COLO668 (cell line): ENCODE results near the gene PA2G4.

Experiments used
- DNase-seq: peaks from one replicate; lab custom pipeline; 2025; ENCODE audit not compliant: unreplicated experiment; lab: John Stamatoyannopoulos, UW

Gene PA2G4

GRCh38 chr12:56124133-56124532 is 19.8 kb downstream of the PA2G4 start:
- no peak for DNase-seq

- DNase-seq: no peak
Observed at GRCh38 chr12:56126732-56127239, 22.4 kb downstream of the PA2G4 start.

DNA sequence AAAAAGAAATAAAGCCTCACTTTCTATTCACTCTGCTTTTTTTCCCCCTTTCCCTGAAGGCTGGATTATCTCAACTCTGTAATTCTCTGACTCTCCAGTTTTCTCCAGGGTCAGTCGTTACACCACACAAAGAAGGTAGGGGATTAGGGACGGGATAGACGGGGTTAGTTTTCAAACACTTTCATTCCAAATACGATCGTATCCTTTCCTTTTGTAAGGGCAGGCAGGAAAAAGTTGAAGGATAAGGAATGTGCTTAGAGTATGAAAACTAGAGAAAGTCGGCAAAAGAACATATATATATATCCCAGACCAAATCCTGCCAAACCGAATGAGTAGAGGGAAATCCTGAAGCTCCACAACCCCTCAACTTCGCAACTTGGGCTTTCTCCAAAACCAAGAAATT is 23.1 kb downstream of the PA2G4 start:
- DNase-seq: no peak

GRCh38 chr12:56127888-56128669 is 23.7 kb downstream of the PA2G4 start, which contains the start of gene ESYT1:
ESYT1 (plus strand) TSS chr12:56128267; CDS start chr12:56128320, 53 bp downstream.
- DNase-seq: peak; percentile 94

- DNase-seq: no peak
Observed at GRCh38 chr12:56128670-56129205, 24.4 kb downstream of the PA2G4 start.

GRCh38 chr12:56129206-56129941 is 25.0 kb downstream of the PA2G4 start:
- peak; percentile 33 for DNase-seq

GRCh38 chr12:56129942-56130495 is 25.7 kb downstream of the PA2G4 start:
- no peak for DNase-seq

GRCh38 chr12:56130876-56131275 is 26.5 kb downstream of the PA2G4 start:
- no peak for DNase-seq

DNA sequence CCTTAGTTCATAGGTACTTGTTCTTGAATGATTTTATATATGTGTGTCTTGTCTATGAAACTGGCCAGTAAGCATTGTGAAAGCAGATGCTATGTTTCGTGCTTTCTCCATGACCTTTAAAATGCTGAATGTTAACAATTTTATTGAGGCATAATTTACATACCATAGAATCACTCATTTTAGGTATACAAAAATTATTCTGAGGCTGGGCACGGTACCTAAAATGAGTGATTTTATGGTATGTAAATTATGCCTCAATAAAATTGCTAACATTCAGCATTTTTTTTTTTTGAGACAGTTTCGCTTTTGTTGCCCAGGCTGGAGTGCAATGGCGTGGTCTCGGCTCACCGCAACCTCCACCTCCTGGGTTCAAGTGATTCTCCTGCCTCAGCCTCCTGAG is 30.5 kb downstream of the PA2G4 start:
- no peak for DNase-seq

DNA sequence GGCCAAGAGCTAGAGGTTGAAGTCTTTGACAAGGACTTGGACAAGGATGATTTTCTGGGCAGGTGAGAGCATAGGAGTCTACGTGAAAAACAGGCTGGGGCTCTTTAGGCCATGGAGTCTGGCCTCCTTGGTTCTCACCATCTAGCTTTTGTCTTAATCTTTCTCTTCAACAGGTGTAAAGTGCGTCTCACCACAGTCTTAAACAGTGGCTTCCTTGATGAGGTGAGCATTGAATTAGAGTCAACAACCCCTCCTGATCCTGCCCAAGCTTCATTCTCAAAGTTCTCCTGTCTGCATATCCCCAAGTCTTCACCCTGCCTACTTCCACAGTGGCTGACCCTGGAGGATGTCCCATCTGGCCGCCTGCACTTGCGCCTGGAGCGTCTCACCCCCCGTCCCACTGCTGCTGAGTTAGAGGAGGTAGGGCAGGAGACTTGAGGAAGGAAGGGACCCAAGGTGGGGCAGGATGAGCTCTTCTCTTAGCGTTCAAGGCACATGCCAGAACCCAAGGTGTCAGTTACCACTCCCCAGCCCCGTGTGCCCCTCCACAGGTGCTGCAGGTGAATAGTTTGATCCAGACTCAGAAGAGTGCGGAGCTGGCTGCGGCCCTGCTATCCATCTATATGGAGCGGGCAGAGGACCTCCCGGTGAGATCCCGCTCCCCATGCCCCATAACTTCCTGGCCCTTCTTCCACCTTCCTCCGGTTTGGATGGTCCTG is 33.7 kb downstream of the PA2G4 start:
- no peak for DNase-seq

DNA sequence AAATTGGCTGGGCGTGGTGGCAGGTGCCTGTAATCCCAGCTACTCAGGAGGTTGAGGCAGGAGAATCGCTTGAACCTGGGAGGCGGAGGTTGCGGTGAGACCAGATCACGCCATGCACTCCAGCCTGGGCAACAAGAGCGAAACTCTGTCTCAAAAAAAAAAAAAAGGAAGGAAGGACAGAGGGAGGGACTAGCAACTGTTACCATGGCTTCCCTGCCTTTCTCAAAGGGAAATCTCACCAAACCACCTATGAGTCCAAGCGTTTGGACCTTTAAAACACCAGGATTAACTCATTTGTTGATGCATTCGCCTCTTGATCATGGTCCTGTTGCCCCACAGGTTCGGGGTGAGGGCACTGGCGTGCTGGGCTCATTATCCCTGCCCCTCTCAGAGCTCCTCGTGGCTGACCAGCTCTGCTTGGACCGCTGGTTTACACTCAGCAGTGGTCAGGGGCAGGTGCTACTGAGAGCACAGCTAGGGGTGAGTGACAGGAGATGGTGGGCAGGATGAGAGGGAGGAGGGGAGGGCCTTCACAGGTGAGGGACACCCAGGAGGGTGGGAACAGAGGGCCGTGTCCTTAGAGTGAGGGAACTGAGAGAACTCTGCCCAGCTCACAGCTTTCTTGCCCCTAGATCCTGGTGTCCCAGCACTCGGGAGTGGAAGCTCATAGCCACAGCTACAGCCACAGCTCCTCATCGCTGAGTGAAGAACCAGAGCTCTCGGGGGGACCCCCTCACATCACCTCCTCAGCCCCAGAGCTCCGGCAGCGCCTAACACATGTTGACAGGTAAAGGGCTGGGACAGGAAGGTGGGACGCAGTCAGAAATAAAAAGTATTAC is 37.8 kb downstream of the PA2G4 start:
- no peak for DNase-seq

- DNase-seq: no peak
Observed at GRCh38 chr12:56143217-56143616, 38.9 kb downstream of the PA2G4 start.

DNA sequence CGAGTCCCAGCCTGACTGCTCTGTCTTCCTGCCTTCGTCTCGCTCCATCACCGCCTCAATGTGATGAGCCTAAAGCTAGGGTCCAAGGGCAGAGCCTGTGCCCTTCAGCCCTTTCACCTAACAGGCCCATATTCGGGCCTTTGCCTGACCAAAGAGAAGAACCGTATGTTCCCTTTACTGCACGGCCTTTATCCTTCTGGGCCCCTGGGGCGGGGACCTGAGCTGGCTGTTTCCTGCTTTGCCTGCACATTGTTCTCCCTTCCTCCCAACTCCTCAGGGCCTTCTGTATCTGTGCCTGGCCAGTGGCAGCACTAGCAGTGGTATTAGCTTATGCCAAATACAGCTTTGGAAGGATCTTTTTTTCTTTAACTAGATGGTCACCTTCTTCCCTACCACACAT is 39.5 kb downstream of the PA2G4 start:
- DNase-seq: no peak

DNA sequence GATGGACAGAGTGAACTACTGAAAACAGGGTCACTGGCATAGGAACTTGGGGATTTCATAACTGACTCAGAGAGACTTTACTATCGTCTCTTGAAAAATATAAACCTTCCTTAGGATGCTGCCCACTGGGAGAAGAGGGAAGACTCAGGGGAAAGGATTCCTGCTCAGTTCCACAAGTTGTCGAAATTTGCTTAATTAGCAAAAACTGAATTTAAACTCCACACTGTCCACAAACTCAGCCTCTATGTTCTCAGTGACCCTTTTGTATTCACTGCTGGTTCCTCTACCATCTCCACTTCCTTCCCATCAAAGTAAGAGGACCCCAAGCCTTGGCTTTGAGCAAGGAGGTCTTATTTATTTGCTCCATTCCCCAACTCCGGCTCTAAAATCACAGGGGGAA is 40.9 kb downstream of the PA2G4 start:
- no peak for DNase-seq

- DNase-seq: no peak
Observed at GRCh38 chr12:56146492-56147460, 42.4 kb downstream of the PA2G4 start.

DNA sequence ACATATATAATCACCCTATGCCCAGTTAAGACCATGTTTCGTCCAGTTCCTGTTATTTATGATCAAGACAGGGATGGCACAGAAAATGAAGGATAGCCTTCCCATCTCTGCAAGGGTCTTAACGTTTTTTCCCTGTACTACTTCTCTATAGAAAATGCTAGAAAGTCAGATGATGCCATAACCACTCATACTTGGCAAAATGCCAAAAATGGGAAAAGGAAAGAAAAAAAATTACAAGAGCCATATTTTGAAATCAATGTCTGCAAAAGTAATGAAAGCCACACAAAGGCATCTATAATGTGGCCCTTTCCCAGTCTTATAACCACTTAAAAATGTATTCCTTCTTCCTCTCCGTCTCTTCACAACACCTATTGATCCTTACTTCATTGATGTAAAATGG is 46.2 kb downstream of the PA2G4 start:
- no peak for DNase-seq

DNA sequence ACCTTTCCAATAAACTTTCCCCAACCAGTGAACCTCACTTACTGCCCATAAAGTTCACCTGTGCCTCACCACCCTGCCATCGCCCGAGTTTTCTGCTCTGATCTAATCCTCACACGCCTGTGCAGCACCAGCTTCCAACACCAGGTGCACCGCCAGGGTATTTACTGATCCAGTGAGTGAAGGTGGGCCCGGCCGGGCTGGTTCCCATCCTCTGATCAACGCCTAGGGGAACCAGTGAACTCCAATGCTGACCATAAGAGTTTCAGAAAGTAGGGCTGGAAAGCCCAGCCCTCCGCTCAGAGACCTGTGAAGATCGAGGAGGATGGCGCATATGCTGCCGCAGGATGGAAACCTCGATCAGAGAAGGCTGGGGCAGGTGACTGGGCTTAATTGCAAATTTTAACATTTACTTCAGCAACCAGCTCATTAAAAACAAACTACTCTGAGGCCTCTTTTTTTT is 47.3 kb downstream of the PA2G4 start:
- peak; percentile 74 for DNase-seq

DNA sequence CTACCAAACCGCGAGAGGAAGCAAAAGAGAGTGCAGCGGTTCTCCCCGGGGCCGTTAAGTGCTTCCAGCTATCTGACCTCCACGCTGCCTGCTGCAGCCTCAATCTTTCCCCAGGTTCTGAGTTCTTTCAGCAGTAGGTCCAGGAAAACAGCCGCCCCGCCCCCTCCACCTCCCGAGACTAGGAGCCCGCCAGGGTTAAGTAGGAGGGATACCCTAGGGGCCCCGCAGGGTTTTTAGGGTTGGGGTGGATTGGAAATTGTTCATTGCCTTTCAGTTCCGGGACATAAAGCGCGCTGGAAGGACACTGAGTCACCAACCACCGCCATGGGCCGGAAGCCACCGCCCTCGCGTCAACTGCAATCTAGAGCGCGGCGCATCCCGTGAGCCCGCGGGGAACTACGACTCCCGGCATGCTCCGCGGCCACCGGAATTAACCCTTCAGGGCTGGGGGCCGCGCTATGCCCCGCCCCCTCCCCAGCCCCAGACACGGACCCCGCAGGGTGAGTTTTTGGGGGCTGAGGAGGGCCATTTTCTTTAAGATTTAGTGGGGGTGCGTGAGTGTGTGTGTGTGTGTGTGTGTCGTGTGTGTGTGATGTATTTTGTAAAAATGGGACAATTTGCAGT is 47.9 kb downstream of the PA2G4 start, which contains the start of gene MYL6B:
MYL6B (plus strand) TSS at position 456 of the 624 bp plus-strand sequence. CDS start 1,332 bp downstream, outside the sequence.
- DNase-seq: peak; percentile 90
